Stimulated activated CD8-positive, alpha-beta memory T cell treated with anti-CD3 and anti-CD28 coated beads, Interleukin-12 subunit alpha, Interleukin-12 subunit beta, amount 100 ng/mL, for 1 hour (primary cell): ENCODE measurements around the gene ZFHX3.
"Not testable (repeated sequence)": the region's sequence is repeated elsewhere in the genome, so short reads cannot be mapped to it uniquely, and the experiment has no call there.

Experiments
- DNase-seq: peaks from one replicate; pipeline ENCODE4 v3.0.0-alpha.2; 2020; ENCODE audit warnings: low read depth

ZFHX3 gene, protein sequence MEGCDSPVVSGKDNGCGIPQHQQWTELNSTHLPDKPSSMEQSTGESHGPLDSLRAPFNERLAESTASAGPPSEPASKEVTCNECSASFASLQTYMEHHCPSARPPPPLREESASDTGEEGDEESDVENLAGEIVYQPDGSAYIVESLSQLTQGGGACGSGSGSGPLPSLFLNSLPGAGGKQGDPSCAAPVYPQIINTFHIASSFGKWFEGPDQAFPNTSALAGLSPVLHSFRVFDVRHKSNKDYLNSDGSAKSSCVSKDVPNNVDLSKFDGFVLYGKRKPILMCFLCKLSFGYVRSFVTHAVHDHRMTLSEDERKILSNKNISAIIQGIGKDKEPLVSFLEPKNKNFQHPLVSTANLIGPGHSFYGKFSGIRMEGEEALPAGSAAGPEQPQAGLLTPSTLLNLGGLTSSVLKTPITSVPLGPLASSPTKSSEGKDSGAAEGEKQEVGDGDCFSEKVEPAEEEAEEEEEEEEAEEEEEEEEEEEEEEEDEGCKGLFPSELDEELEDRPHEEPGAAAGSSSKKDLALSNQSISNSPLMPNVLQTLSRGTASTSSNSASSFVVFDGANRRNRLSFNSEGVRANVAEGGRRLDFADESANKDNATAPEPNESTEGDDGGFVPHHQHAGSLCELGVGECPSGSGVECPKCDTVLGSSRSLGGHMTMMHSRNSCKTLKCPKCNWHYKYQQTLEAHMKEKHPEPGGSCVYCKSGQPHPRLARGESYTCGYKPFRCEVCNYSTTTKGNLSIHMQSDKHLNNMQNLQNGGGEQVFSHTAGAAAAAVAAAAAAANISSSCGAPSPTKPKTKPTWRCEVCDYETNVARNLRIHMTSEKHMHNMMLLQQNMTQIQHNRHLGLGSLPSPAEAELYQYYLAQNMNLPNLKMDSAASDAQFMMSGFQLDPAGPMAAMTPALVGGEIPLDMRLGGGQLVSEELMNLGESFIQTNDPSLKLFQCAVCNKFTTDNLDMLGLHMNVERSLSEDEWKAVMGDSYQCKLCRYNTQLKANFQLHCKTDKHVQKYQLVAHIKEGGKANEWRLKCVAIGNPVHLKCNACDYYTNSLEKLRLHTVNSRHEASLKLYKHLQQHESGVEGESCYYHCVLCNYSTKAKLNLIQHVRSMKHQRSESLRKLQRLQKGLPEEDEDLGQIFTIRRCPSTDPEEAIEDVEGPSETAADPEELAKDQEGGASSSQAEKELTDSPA (N-terminal part only)

DNA sequence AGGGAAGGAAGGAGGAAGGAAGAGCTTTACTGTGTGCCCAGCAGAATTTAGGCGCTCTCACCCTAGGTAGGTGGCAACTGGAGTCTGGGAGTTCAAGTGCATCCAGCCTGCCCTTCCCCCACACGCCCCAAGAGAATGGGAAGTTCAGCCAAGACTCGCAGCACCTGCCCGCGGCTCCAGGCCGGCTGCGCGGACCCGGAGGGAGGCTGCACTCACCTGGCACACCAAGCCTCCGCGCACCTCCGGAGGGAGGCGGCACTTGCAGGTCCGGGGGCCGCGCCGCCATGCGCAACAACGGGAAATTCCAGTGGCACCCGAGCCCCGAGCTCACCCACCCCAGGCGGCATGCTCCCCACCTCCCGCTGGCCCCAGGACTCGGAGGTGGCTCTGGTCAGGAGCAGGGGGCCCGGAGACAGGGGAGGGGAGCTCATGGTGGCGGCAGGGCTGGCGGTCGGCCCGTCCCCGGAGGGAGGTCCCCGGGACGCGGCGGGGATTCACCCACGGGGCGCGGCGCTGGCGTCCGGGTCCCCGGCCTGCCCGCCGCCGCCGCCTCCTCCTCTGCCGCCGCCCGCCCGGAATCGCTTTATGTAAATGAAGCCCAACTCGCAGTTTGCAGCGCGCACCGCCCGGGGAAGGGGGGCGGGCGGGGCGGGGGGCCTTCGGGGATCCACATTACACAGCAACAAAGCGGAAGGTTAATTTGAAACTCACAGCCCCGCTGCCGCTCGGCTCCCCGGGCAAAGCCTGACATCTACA, at the start of gene ZFHX3:
TSS of gene ZFHX3 (minus strand) at position 593 of the 756 bp plus-strand sequence. CDS start 87,983 bp downstream, outside the sequence.
- no peak for DNase-seq

DNA sequence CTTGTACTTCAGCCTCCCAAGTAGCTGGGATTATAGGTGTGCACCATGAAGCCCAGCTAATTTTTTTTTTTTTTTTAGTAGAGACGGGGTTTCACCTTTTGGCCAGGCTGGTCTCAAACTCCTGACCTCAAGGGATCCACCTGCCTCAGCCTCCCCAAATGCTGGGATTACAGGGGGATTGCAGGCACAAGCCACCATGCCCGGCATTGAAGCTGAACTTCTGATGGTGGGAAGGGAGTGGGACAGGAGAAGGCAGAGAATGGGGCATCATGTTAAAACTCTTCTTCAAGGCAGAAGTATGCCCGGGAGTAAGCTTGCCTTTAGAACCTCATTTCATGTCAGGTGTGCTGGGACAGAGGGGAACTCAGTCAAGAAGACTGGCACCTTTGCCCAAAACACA, 48.6 kb upstream of the ZFHX3 start:
- no peak for DNase-seq

DNA sequence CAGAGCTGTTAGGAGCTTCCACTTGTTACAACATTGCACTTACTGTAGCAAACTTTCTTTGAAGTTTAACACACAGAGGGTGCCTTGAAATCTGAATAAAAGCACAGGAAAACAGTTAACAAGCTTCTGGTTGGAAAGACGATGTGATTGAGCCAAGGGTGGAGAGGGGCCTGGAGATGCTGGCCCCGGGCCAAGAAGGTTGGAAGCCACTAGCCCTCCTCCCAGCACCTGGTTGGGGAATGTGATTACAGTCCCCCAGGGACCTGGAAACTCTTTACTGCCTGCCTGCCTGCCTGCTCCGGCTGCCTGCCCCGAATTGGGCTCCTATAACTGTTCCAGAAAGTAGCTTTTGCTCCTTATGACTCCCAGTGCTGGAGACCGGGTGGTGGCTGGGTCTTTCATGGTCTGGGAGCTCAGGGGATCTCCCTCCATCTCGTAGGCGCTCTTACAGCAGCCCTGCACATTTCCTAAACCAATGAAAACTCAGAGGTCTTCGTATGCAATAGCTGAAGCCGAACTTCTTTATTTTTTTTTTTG, 48.0 kb upstream of the ZFHX3 start:
- DNase-seq = no peak

DNA sequence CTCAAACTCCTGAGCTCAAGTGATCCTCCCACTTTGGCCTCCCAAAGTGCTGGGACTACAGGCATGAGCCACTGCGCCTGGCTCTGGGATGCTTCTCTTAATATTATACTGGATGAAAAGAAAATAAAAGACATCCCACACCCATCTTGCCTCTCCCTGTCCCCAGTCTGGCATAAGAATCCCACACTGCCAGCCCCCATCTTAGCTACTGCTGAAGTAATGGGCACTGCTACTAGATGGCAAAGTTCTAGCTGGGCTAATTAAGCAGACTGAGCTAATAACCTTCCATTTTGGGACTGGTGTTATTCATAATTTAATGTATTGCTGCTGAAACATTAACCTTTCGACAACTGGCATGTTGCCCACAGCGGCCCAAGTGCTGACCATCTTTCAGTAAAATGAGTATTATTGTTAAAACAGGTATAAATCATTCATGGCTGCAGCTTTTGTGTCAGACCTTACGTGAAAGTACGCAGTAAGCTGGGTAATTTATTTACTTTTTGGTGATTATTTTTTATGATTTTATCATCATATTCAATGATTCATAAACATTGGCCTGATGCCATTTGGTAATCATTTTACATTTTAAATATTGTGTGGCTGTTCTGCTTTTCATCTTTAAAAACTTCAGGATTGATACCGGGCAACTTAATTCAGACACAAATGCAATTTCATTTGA, 47.4 kb upstream of the ZFHX3 start:
- DNase-seq = no peak

DNA sequence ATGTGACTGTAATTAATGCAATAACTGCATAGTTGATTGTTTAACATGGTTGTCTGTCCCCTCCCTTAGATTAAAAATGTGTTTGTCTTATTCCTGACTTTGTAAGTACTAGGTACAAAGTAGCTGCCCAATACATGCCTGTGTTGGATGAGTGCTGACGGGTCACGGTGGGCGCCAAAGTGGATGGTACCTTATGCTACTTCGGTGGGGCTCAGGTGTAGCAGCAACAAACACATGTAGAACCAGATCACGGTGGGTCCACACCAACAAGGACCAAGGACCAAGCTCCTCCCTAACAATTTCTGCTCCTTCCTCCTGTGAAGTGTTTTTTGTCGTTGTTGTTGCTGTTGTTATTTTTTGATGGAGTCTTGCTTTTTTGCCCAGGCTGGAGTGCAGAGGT, 46.4 kb upstream of the ZFHX3 start:
- no peak for DNase-seq

DNA sequence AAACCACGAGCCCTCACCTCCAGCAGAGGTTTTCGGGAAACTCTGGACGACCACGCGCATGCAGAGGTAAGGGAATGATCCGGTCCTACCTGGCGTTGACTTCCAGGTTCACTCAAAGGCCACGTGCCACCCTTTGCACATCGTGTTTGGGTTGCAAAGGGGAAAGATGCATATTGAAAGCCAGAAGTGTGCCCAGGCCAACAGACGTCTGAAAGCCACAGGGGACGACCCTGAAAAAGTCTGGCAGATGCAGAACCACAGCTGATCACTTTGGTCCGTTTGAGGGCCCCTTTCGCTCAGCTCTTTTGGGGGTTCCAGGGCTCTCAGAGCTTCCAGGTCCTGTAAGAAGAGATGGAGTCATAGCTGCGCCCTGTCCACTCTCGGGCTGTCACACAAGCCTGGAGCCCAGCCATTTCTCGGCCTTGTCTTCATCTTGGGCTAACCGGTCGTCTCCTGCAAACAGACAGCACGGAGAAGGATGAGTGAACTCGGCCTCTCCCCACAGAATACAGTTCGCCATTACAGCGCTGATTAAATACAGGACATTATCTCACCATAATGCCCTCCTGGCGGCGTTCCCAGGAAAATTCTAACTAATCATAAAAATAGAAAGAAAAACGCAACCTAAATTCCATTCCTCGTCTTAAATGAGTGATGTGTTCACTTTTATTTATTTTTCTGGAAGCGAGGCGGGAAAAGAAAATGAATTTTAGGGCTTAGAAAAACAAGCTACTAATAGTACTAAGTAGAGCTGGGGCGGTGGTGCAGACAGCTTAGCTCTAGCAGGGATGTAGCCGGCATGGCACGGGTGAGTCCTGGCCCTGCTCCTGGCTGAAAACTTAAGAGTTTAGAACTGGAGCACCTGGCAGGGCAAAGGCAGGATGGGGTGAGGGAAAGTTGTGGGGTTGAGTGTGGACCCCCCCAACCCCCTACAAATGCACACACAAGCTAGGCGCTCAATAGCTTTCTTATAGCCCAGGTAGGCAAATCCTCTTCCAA, 45.5 kb upstream of the ZFHX3 start:
- DNase-seq = no peak

DNA sequence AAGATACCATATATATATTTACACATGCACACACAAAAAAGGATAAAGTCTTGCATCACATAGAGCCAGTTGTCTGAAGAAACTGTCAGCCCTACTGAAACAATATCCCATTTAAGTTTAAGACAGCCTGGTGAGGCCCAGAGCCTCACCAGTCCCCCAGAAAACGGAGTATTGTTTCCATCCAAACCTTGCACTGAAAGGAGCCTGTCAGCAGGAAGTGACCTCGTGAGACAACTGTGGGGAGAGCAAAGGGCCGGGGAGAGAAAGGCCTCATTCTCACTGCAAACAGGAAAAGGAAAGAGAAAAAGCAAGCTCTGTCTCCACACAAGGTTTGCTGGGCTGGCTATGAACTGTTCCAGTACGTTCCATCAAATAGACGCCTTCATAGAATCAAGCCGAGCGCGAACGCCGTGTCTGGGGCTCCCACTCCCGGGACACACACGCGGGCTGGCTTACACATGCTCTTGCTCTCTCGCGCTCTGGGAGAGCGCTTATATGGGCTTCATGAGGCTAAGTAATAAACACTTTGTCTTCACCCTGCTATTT, 44.4 kb upstream of the ZFHX3 start:
- DNase-seq = no peak

DNA sequence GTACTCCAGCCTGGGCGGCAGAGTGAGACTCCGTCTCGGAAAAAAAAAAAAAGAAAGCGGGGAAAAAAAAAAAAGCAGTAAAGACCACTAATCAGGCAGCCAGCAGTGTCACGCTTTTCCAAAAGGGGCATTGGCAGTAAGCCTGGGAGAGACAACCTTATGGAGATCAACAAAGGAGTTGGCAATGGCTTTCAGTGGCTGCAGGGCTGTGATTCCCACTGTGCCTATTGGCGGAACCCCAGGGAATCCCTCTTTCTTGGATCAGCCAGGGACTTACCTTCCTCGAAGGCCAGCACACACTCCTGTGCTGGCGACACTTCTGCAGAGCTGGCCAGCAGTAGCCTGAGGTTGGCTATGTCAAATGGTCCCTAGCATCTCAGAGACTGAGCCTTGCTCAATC, 43.2 kb upstream of the ZFHX3 start:
- DNase-seq = no peak

DNA sequence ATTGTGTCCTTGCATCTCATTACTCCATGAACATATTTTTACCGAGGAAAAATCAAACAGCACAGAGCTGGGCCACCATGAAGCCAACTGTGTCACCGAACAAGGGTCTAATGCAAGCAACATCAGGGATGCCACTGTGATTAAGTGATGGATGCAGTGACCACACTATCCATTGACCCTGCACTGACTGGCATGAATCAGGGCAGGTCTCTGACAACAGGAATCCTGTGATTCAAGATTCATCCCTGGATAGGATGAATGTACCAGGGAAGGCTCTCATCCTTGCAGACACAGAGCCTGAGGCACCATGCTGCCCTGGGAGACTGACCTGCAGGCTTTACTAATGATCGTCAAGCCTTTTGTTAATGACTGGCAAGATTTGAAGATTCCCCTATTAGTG, 41.5 kb upstream of the ZFHX3 start:
- no peak for DNase-seq

DNA sequence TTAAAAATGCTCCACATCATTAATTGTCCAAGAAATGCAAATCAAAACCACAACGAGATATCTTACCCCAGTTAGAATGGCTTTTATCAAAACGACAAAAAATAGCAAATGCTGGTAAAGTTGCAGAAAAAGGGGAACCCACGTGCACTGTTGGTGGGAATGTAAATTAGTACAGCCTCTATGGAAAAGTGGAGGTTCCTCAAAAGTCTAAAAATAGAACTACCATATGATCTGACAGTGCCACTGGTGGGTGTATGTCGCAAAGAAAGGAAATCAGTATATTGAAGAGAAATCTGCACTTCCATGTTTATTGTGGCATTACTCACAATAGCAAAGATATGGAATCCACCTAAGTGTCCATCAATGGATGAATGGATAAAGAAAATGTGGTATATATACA, 38.2 kb upstream of the ZFHX3 start:
- DNase-seq = no peak

DNA sequence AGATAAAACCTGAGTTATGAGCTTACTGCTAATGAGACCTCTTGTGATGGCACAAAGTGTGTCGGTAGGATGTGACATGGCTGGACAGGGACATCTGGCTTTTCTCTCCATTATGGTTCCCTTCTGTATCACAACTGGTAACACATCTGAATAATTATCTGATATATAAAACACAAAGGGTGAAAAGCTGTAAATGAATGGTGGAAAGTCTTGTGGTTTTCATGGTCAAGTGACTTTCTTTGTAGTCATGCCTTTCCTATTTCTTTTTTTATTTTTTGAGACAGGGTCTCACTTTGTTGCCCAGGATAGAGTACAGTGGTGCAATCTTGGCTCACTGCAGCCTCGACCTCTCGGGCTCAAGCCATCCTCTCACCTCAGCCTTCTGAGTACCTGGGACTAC, 35.3 kb upstream of the ZFHX3 start:
- no peak for DNase-seq

DNA sequence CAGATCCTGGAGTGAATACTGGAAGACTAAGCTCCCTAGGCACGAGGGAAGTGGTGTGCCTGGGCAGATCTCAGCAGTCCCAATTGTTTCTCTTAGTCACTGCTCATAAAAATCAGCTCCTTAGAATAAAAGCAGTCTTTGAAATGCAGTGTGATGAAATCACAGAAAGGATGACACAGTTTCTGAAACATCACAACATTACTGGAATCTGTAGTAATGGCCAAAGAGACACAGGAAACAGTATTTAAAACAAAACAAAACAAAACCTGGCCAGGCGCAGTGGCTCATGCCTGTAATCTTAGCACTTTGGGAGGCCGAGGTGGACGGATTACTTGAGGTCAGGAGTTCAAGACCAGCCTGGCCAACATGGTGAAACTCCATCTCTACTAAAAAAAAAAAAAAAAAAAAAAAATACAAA, 34.7 kb upstream of the ZFHX3 start:
- not testable (repeated sequence) for DNase-seq

DNA sequence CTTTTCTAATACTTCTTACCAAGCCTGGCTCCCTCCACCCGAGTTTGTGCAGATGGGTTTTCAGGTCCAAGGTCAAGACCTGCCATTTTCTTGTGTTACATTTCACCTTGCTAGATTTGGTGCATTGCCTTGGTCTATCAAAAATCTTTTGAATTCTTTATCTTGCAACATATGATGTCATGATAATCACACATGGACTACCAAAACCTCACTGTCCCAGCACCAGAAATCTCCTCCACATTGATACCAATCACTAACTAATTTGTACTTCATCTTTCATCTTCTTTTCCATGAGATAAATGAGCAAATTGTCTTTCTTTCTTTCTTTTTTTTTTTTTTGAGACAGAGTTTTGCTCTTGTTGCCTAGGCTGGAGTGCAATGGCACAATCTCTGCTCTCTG, 33.0 kb upstream of the ZFHX3 start:
- no peak for DNase-seq

DNA sequence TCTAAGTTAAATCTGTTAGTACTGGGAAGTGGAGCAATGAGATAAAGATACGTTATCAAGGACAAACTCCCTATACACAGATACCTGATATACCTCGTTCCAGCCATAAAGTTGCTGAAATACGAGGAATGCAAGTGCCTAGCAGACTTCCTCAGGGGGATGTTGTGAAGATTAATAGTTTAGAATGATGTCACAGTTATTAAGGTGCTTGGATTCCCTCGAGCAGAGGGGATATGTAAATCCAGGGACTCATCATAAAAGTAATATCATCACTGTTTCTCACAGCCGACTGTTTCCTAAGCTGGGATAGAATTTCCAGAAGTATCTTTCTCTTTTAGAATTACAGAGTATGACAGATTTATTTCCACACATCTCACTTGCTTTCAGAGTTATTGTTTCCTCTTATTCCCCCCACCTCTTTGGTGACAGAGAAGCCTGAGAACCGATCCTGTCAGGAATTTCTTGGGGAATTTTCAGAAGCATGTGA, 28.4 kb upstream of the ZFHX3 start:
- no peak for DNase-seq

DNA sequence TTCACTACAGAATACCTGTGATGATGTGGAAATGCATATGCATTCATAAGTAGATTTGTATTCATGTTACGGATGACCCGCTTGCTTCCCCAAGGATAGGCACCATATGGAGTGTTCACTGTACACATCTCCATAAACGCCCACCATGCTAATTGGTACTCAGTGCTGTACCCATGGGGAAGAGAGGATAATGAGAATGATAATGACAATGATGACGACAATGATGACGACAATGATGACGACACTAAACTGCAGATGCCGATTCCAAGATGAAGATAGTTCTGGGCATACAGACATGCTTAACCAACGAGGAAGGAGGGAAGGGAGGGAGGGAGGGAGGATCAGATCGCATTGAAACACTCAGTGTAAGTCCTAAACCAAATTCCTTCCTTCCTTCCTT, 26.5 kb upstream of the ZFHX3 start:
- DNase-seq = no peak

DNA sequence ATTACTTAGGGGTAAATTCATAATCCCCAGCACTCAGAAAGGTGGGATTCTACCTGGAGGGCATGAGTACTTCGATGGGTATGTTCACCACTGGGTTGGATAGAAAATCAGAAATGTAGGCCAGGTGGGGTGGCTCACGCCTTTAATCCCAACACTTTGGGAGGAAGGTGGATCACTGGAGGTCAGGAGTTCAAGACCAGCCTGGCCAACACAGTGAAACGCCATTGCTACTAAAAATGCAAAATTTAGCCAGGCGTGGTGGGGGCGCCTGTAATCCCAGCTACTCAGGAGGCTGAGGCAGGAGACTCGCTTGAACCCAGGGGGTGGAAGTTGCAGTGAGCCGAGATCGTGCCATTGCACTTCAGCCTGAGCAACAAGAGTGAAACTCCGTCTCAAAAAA, 24.1 kb upstream of the ZFHX3 start:
- not testable (repeated sequence) for DNase-seq

DNA sequence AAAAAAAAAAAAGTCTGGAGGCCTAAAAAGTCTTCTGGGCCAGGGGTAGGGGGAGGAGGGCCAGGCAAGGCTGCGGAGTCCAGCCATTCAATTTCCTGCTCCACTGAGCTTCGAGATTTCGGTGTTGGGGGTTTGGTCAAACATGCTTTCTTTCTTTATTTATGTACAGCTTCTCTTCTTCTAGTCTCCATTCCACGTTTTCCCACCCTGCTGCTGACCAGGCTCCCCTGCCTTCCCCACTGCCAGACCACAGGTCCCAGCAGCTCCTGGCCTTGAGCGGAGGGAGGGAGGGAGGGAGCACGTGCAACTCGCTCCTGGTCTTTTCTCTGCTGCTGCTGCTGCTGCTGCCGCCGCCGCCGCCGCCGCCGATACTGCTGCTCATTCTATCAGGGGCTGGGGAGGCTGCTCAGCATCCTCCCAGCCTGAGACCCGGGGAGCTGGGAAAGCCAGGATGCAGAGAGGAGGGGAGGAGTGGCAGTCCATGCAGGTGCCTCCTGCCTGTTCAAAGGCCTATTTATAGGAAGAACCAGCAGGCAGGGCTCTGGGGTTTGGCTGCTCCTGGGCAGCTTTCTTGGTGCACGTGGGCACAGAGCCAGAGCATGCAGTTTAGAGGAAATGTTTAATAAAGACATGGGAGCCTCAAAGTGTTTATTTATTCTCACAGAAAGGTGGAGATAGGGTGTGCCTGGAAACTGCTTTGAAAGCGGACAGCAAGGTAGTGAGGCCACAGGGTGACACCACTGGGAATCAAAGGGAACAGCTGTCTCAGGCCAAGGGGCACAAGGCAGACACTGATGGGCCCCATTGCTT, 23.4 kb upstream of the ZFHX3 start:
- DNase-seq = no peak

DNA sequence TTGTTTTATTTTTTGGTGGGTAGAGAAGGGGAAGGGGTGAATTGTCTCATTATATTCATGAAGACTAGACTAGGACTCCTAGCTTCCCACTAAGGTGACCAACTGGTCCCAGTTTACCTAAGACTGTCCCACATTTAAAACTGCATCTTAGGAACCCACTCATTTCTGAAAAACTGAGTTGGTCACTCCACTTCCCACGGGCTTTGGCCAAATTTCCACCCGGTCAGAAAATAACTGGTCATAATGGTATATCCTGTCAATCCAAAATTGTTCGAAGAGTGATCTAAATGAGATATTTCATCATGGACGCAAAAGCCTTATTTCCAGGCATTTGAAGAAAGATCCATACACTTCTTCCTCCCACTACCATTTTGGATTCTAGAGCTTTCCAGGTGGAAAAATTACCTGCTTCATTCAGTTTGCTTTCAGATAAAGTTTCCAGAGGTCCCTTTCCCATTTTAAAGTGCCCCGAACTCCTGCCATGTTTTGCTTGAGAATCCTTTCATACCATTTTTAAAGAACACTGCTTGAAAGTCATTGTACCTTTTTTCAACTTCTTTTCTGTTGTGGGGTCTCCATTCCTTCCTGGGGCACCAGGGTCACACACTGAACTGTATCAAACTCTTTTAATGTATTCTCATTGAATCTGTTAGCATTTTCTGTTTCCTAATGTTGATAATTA, 21.8 kb upstream of the ZFHX3 start:
- DNase-seq = no peak
